Ecto neural progenitor cell (in vitro differentiated cells): ENCODE results near the gene ST6GALNAC1.
"Not testable (repeated sequence)": the region's sequence is repeated elsewhere in the genome, so short reads cannot be mapped to it uniquely, and the experiment has no call there.

ENCODE experiments used
- DNase-seq: peaks from one replicate; pipeline ENCODE4 v3.0.0-alpha.2; 2018; ENCODE audit warnings: low spot score

Gene ST6GALNAC1

GRCh38 chr17:76642032-76642561 lies 1.5 kb downstream of the ST6GALNAC1 start:
- no peak for DNase-seq

GRCh38 chr17:76641501-76641900 lies 2.1 kb downstream of the ST6GALNAC1 start:
- DNase-seq = no peak

GRCh38 chr17:76640550-76641380 lies 2.8 kb downstream of the ST6GALNAC1 start:
- DNase-seq = no peak

- no peak for DNase-seq
Observed at GRCh38 chr17:76638263-76638662, 5.3 kb downstream of the ST6GALNAC1 start.

- DNase-seq = not testable (repeated sequence)
Observed at GRCh38 chr17:76636486-76637206, 6.9 kb downstream of the ST6GALNAC1 start.

GRCh38 chr17:76635659-76636360 lies 7.7 kb downstream of the ST6GALNAC1 start:
- DNase-seq = no peak

GRCh38 chr17:76635039-76635438 lies 8.5 kb downstream of the ST6GALNAC1 start:
- DNase-seq = no peak

GRCh38 chr17:76633628-76634328 lies 9.8 kb downstream of the ST6GALNAC1 start:
- DNase-seq = no peak

GRCh38 chr17:76631821-76632565 lies 11.6 kb downstream of the ST6GALNAC1 start:
- no peak for DNase-seq

- no peak for DNase-seq
Observed at GRCh38 chr17:76630151-76630550, 13.4 kb downstream of the ST6GALNAC1 start.

- DNase-seq = no peak
Observed at GRCh38 chr17:76627510-76627909, 16.0 kb downstream of the ST6GALNAC1 start.

GRCh38 chr17:76626442-76626841 lies 17.1 kb downstream of the ST6GALNAC1 start:
- no peak for DNase-seq

GRCh38 chr17:76625496-76625895 lies 18.1 kb downstream of the ST6GALNAC1 start:
- no peak for DNase-seq

GRCh38 chr17:76623271-76624146 lies 20.0 kb downstream of the ST6GALNAC1 start:
- peak; percentile 88 for DNase-seq

- no peak for DNase-seq
Observed at GRCh38 chr17:76617838-76618237, 25.7 kb downstream of the ST6GALNAC1 start.

GRCh38 chr17:76614912-76615617 lies 28.5 kb downstream of the ST6GALNAC1 start:
- no peak for DNase-seq

GRCh38 chr17:76614064-76614759 lies 29.3 kb downstream of the ST6GALNAC1 start:
- not testable (repeated sequence) for DNase-seq

GRCh38 chr17:76612977-76613851 lies 30.3 kb downstream of the ST6GALNAC1 start:
- peak; percentile 85 for DNase-seq
